ENCODE measurements around the gene PTPN12. TPM values are rescaled to one million over a fixed set of nuclear protein-coding genes. Genes with fewer than 3 reads are reported as not detected.
"Not testable (repeated sequence)": the region's sequence is repeated elsewhere in the genome, so short reads cannot be mapped to it uniquely, and the experiment has no call there.

Gene PTPN12
- polyA plus RNA-seq, 3 donors, result 78.8 to 103 (median 84.9) TPM

- DNase-seq (ENCODE audit: extremely low read depth in 1 of 11, low read depth in 9 of 11, low spot score in 4 of 11), result not testable (repeated sequence)
Observed at GRCh38 chr7:77534046-77534445, 3.0 kb upstream of the PTPN12 start.

DNA sequence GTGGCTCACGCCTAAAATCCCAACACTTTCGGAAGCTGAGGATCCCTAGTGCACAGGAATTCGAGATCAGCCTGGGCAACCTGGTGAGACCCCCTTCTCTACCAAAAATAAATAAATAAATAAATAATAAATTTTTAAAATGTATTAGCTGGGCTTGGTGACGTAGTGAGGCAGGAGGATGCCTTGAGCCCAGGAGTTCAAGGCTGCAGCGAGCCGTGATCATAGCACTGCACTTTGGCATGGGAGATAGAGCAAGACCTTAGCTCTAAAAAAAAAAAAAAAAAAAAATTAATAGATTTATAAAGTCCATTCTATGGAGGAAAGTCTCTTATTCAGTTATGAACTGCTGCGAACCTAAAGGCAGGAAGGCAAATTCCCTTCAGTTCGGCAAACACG, 1.1 kb upstream of the PTPN12 start:
- peak in 1 of 11 donors; percentile 3 for DNase-seq (ENCODE audit: extremely low read depth in 1 of 11, low read depth in 9 of 11, low spot score in 4 of 11)

GRCh38 chr7:77536413-77537135, 521 bp upstream of the PTPN12 start:
- DNase-seq (ENCODE audit: extremely low read depth in 1 of 11, low read depth in 9 of 11, low spot score in 4 of 11), result peak; percentile 90 to 96 (median 95)

- peak in 9 of 11 donors; percentile 26 to 49 (median 39) for DNase-seq (ENCODE audit: extremely low read depth in 1 of 11, low read depth in 9 of 11, low spot score in 4 of 11)
Observed at GRCh38 chr7:77537778-77538280, 734 bp downstream of the PTPN12 start.

GRCh38 chr7:77538281-77539212, 1.5 kb downstream of the PTPN12 start:
- DNase-seq (ENCODE audit: extremely low read depth in 1 of 11, low read depth in 9 of 11, low spot score in 4 of 11), result peak; percentile 53 to 81 (median 69)

GRCh38 chr7:77540402-77540822, 3.3 kb downstream of the PTPN12 start:
- no peak for DNase-seq (ENCODE audit: extremely low read depth in 1 of 11, low read depth in 9 of 11, low spot score in 4 of 11)

- DNase-seq (ENCODE audit: extremely low read depth in 1 of 11, low read depth in 9 of 11, low spot score in 4 of 11), result not testable (repeated sequence)
Observed at GRCh38 chr7:77540993-77541392, 3.9 kb downstream of the PTPN12 start.

- no peak for DNase-seq (ENCODE audit: extremely low read depth in 1 of 11, low read depth in 9 of 11, low spot score in 4 of 11)
Observed at GRCh38 chr7:77542409-77542808, 5.3 kb downstream of the PTPN12 start.

- no peak for DNase-seq (ENCODE audit: extremely low read depth in 1 of 11, low read depth in 9 of 11, low spot score in 4 of 11)
Observed at GRCh38 chr7:77542895-77543294, 5.8 kb downstream of the PTPN12 start.

DNA sequence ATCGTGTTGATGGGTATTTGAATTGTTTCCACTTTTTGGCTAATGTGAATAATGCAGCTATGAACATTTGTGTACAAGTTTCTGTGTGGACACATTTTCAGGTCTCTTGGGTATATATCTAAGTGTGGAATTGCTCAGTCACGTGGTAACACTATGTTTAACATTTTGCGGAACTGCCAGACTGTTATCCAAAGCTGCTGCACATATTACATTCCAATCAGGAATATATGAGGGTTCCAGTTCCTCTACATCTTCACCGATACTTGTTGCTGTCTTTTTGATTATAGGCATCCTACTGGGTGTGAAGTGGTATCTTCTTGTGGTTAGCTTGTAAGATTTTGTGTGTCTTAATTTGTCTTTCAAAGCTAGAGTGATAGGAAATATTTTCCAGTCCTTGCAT, 6.8 kb downstream of the PTPN12 start:
- DNase-seq (ENCODE audit: extremely low read depth in 1 of 11, low read depth in 9 of 11, low spot score in 4 of 11), result no peak

DNA sequence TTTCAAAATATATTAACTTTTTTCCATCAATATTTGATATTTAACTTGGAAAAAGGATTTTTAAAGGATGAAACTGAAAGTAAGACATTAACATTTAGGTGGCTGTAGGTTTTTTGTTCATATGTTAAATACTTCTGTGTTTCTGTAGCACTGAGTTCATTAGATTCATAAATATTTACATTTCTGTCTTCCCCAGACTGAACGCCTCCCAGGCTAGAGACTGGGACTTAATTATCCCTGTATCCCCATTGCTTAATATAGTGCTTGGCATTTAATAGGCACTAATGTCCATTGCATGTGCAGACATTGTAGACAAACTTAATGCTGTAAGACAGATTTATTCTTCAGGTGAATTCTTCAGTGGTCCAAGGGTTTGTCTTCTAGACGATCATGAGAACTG, 7.4 kb downstream of the PTPN12 start:
- DNase-seq (ENCODE audit: extremely low read depth in 1 of 11, low read depth in 9 of 11, low spot score in 4 of 11), result no peak

DNA sequence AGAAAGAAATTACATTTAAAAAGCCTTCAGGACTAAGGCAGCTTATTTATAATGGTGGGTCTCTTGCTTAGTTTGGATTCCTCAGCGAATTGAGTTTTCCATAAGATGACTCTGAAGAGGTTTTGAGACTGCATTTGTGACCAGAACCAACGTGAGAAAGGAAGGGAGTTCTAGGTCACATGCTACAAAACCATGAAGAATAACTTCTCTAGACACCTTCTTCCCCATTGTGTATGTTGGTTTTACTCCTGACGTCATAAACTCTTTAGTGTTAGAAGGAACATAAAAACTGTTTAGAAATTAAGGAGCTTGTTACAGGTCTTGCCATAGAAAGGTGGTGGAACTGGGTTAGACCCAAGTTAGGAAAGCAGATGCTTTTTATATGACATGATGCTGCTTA, 11.1 kb downstream of the PTPN12 start:
- DNase-seq (ENCODE audit: extremely low read depth in 1 of 11, low read depth in 9 of 11, low spot score in 4 of 11), result no peak

GRCh38 chr7:77549106-77549870, 12.2 kb downstream of the PTPN12 start:
- no peak for DNase-seq (ENCODE audit: extremely low read depth in 1 of 11, low read depth in 9 of 11, low spot score in 4 of 11)

- DNase-seq (ENCODE audit: extremely low read depth in 1 of 11, low read depth in 9 of 11, low spot score in 4 of 11), result no peak
Observed at GRCh38 chr7:77550586-77550985, 13.5 kb downstream of the PTPN12 start.

GRCh38 chr7:77553123-77553522, 16.0 kb downstream of the PTPN12 start:
- no peak for DNase-seq (ENCODE audit: extremely low read depth in 1 of 11, low read depth in 9 of 11, low spot score in 4 of 11)

DNA sequence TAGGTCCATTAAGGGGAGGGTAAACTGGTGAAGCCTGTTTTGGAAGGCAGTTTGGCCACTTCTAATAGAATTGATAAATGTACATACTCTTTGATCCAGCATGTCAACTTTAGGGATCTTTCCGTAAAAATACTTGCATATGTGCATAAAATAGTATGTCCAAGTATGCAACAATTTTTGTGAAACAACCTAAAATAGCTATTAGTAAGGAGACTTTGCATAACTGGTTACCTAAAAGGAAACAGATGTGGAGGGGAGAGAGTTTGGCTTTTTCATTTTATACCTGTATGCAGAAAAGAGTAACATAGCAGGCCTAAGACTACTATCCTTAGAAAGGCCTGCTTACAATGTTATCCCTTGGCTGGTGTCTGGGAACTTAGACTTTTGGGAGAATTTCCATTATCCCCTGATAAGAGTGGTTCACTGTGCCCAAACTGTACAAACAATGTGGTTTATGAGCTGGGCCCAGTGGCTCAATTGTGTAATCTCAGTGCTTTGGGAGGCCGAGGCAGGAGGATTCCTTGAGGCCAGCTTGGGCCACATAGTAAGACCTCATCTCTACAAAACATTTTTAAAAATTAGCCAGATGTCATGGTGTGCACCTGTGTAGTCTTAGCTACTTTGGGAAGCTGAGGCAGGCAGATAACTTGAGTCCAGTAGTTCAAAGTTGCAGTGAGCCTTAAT, 21.3 kb downstream of the PTPN12 start:
- no peak for DNase-seq (ENCODE audit: extremely low read depth in 1 of 11, low read depth in 9 of 11, low spot score in 4 of 11)

DNA sequence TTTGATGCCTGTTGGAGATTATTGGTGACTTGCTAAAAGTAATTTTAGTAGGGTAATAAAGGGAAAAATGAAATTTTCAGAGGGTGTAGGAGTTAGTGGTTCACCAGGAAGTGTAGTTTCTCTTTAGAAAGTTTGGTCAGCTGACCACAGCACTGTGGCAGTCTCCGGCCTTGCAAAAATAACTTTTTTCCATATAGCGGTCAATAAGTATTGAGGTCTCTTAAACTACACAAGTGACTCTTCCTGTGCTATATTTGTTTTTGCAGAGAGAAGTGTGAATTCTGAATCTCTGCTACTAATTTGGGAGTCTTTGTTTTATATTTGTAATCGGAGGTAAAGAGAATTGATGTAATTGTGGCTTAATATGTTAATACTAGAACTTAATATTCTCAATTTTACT, 24.3 kb downstream of the PTPN12 start:
- DNase-seq (ENCODE audit: extremely low read depth in 1 of 11, low read depth in 9 of 11, low spot score in 4 of 11), result no peak

DNA sequence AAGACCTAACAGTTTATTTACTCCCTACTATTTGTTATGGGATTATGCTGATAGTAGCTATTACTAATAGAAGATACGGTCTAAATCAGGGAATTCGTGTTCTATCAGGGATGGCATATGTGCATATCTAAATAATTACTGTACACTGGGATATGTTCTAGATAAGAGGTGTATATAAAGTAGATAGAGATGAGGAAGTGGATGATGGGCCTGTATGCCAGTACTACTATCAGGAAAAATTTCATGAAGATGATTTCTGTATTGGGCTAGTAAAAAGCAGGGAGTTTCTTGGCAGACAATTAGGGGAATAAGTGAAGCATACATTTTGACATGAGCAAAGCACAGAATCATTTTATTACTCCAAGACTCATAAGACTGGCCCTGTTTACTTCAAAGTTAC, 26.2 kb downstream of the PTPN12 start:
- DNase-seq (ENCODE audit: extremely low read depth in 1 of 11, low read depth in 9 of 11, low spot score in 4 of 11), result no peak

GRCh38 chr7:77565917-77566316, 28.8 kb downstream of the PTPN12 start:
- no peak for DNase-seq (ENCODE audit: extremely low read depth in 1 of 11, low read depth in 9 of 11, low spot score in 4 of 11)

Data from renal cortex interstitium (tissue), 11 donors.